Measurements from ENCODE around the gene PCNX2.

PCNX2 gene

DNA sequence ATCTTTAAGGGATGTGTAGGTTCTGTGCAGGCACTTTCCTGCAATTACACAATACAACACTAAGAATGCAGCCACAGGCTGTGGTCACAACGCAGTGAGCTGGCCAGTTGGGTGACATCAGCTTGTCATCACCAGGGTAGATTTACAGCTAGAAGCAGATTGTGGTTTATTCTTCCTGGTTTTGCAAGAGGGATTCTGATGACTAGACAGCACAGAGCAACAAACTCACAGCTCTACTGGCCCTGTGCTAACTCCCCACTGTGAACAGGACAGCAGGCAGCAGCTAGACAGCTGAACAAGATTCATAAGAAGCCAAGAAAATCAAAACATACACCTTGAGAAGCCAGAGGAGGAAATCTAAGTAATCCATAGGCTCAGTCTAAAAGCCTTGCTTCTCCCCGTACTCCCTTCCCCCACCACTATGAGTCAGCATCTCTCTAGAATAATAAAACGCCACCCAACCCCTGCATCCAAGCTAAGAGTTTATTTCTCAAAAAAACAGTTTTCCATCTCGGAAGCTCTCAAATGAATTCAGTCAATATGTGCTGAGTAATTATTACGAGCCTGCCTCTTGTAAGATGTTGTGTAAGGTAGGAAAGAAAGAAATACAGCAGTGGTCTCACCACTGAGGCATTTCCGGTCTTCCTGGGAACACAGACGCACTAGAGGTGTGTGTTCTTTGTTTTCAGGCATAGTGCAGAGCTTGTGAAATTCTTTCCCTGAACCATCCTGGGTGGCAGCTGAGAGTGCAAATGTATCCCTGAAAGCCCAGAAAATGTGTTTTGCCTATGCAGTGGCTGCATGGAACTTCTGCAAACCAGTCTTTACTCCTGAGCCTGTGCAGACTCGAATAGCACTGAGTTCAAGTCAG is 182.3 kb downstream of the PCNX2 start (continued):
- TF ChIP-seq, protein P1, sequence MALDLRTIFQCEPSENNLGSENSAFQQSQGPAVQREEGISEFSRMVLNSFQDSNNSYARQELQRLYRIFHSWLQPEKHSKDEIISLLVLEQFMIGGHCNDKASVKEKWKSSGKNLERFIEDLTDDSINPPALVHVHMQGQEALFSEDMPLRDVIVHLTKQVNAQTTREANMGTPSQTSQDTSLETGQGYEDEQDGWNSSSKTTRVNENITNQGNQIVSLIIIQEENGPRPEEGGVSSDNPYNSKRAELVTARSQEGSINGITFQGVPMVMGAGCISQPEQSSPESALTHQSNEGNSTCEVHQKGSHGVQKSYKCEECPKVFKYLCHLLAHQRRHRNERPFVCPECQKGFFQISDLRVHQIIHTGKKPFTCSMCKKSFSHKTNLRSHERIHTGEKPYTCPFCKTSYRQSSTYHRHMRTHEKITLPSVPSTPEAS (tag by site-specific recombination; IDR thresholded peaks at IDR 0.05): peak; percentile 80; the same call in 1 of the 2 replicates
- TF ChIP-seq ZNF785 (tag by site-specific recombination; IDR thresholded peaks at IDR 0.05) (peak; percentile 75), ZNF10 (tag by site-specific recombination; IDR thresholded peaks at IDR 0.05) (peak; percentile 80), WT1 (tag by site-specific recombination; IDR thresholded peaks at IDR 0.05) (peak; percentile 99), ZNF791 (tag by site-specific recombination; IDR thresholded peaks at IDR 0.05) (peak; percentile 89), ZNF184 (tag by site-specific recombination; IDR thresholded peaks at IDR 0.05) (peak; percentile 95), ZNF544 (tag by site-specific recombination; IDR thresholded peaks at IDR 0.05) (no peak), ZNF16 (tag by site-specific recombination; IDR thresholded peaks at IDR 0.05; ENCODE audit: low read depth) (no peak), ZNF174 (tag by site-specific recombination; IDR thresholded peaks at IDR 0.05) (no peak), ZNF239 (tag by site-specific recombination; IDR thresholded peaks at IDR 0.05) (no peak), ZNF626 (tag by site-specific recombination; IDR thresholded peaks at IDR 0.05) (peak; percentile 79; the same call in 1 of the 2 replicates), ZNF777 (tag by site-specific recombination; IDR thresholded peaks at IDR 0.05; ENCODE audit: borderline replicate concordance) (no peak), ZNF175 (tag by site-specific recombination; IDR thresholded peaks at IDR 0.05) (no peak), ZXDB (tag by site-specific recombination; IDR thresholded peaks at IDR 0.05) (peak; percentile 93), KLF16 (tag by site-specific recombination; IDR thresholded peaks at IDR 0.05) (peak; percentile 64; the same call in 1 of the 2 replicates), ZNF146 (tag by site-specific recombination; IDR thresholded peaks at IDR 0.05) (peak; percentile 35; the same call in 1 of the 2 replicates), BCL11B (tag by site-specific recombination; IDR thresholded peaks at IDR 0.05; ENCODE audit: low read depth) (no peak), ZNF19 (tag by site-specific recombination; IDR thresholded peaks at IDR 0.05; ENCODE audit: low read depth) (no peak), ZNF391 (tag by site-specific recombination; IDR thresholded peaks at IDR 0.05; ENCODE audit: borderline replicate concordance, low read depth) (peak; percentile 97), TCF7L2 (IDR thresholded peaks at IDR 0.05; ENCODE audit: borderline replicate concordance, low read depth, low read length) (no peak), ZBTB17 (tag by site-specific recombination; IDR thresholded peaks at IDR 0.05) (peak; percentile 88), ZNF473 (tag by site-specific recombination; IDR thresholded peaks at IDR 0.05) (no peak), ZNF549 (tag by site-specific recombination; IDR thresholded peaks at IDR 0.05) (no peak), ZNF624 (tag by site-specific recombination; IDR thresholded peaks at IDR 0.05) (no peak), ZNF121 (tag by site-specific recombination; IDR thresholded peaks at IDR 0.05) (no peak), ZNF654 (tag by site-specific recombination; IDR thresholded peaks at IDR 0.05; ENCODE audit: low read depth) (no peak)
- TF ChIP-seq, protein P2, sequence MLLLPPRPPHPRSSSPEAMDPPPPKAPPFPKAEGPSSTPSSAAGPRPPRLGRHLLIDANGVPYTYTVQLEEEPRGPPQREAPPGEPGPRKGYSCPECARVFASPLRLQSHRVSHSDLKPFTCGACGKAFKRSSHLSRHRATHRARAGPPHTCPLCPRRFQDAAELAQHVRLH (tag by site-specific recombination; IDR thresholded peaks at IDR 0.05): peak; percentile 39
- TF ChIP-seq, protein P3, sequence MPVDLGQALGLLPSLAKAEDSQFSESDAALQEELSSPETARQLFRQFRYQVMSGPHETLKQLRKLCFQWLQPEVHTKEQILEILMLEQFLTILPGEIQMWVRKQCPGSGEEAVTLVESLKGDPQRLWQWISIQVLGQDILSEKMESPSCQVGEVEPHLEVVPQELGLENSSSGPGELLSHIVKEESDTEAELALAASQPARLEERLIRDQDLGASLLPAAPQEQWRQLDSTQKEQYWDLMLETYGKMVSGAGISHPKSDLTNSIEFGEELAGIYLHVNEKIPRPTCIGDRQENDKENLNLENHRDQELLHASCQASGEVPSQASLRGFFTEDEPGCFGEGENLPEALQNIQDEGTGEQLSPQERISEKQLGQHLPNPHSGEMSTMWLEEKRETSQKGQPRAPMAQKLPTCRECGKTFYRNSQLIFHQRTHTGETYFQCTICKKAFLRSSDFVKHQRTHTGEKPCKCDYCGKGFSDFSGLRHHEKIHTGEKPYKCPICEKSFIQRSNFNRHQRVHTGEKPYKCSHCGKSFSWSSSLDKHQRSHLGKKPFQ (tag by site-specific recombination; IDR thresholded peaks at IDR 0.05): no peak
- TF ChIP-seq, protein P4, sequence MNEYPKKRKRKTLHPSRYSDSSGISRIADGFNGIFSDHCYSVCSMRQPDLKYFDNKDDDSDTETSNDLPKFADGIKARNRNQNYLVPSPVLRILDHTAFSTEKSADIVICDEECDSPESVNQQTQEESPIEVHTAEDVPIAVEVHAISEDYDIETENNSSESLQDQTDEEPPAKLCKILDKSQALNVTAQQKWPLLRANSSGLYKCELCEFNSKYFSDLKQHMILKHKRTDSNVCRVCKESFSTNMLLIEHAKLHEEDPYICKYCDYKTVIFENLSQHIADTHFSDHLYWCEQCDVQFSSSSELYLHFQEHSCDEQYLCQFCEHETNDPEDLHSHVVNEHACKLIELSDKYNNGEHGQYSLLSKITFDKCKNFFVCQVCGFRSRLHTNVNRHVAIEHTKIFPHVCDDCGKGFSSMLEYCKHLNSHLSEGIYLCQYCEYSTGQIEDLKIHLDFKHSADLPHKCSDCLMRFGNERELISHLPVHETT (tag by site-specific recombination; IDR thresholded peaks at IDR 0.05): peak; percentile 95
- TF ChIP-seq, protein P5, sequence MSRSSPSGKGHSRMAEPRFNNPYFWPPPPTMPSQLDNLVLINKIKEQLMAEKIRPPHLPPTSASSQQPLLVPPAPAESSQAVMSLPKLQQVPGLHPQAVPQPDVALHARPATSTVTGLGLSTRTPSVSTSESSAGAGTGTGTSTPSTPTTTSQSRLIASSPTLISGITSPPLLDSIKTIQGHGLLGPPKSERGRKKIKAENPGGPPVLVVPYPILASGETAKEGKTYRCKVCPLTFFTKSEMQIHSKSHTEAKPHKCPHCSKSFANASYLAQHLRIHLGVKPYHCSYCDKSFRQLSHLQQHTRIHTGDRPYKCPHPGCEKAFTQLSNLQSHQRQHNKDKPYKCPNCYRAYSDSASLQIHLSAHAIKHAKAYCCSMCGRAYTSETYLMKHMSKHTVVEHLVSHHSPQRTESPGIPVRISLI (tag by site-specific recombination; IDR thresholded peaks at IDR 0.05): peak; percentile 85
- TF ChIP-seq, protein P6, sequence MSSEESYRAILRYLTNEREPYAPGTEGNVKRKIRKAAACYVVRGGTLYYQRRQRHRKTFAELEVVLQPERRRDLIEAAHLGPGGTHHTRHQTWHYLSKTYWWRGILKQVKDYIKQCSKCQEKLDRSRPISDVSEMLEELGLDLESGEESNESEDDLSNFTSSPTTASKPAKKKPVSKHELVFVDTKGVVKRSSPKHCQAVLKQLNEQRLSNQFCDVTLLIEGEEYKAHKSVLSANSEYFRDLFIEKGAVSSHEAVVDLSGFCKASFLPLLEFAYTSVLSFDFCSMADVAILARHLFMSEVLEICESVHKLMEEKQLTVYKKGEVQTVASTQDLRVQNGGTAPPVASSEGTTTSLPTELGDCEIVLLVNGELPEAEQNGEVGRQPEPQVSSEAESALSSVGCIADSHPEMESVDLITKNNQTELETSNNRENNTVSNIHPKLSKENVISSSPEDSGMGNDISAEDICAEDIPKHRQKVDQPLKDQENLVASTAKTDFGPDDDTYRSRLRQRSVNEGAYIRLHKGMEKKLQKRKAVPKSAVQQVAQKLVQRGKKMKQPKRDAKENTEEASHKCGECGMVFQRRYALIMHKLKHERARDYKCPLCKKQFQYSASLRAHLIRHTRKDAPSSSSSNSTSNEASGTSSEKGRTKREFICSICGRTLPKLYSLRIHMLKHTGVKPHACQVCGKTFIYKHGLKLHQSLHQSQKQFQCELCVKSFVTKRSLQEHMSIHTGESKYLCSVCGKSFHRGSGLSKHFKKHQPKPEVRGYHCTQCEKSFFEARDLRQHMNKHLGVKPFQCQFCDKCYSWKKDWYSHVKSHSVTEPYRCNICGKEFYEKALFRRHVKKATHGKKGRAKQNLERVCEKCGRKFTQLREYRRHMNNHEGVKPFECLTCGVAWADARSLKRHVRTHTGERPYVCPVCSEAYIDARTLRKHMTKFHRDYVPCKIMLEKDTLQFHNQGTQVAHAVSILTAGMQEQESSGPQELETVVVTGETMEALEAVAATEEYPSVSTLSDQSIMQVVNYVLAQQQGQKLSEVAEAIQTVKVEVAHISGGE (tag by site-specific recombination; conservative IDR thresholded peaks at IDR 0.05; ENCODE audit: low read depth): peak; percentile 49; the same call in 1 of the 2 replicates
